Activated CD8-positive, alpha-beta T cell treated with anti-CD3 and anti-CD28 coated beads for 36 hours (primary cell): ENCODE data around the gene DCT. TPM values are rescaled to one million over a fixed set of nuclear protein-coding genes. Genes with fewer than 3 reads are reported as not detected.
"Not testable (repeated sequence)": the region's sequence is repeated elsewhere in the genome, so short reads cannot be mapped to it uniquely, and the experiment has no call there.

Experiments used
- ATAC-seq: fragments of 200-7000 bp; cut with Tn5 transposase; one replicate; pipeline ENCODE4 v1.10.0; 2021; ENCODE audit warnings: mild to moderate bottlenecking, moderate library complexity
- CTCF ChIA-PET: fragments of 350-600 bp; sonication (Branson Sonifier 250); formaldehyde crosslinking; loops from one replicate; lab custom pipeline; 2021; ENCODE audit warnings: antibody characterized with exemption; lab: Charles Lee
- POLR2A ChIA-PET: fragments of 350-600 bp; sonication (Branson Sonifier 250); formaldehyde crosslinking; loops from one replicate; lab custom pipeline; 2021; ENCODE audit warnings: antibody characterized with exemption; lab: Charles Lee
- DNase-seq: peaks from one replicate; pipeline ENCODE4 v3.0.0-alpha.2; 2020
- H3K27ac Mint-ChIP-seq: one replicate; pipeline ENCODE4 v1.8.0; 2021; ENCODE audit warnings: mild to moderate bottlenecking, mixed read lengths
- H3K27me3 Mint-ChIP-seq: one replicate; pipeline ENCODE4 v1.8.0; 2021; ENCODE audit warnings: mixed read lengths
- H3K36me3 Mint-ChIP-seq: one replicate; pipeline ENCODE4 v1.8.0; 2021; ENCODE audit warnings: low read depth, mixed read lengths
- H3K4me1 Mint-ChIP-seq: one replicate; pipeline ENCODE4 v1.8.0; 2021; ENCODE audit warnings: low read depth, mixed read lengths
- H3K4me3 Mint-ChIP-seq: one replicate; pipeline ENCODE4 v1.8.0; 2021; ENCODE audit warnings: mild to moderate bottlenecking, moderate library complexity, mixed read lengths
- H3K9me3 Mint-ChIP-seq: one replicate; pipeline ENCODE4 v1.8.0; 2021; ENCODE audit warnings: mixed read lengths
- intact Hi-C: fragments of 100-400 bp; cut with micrococcal nuclease; formaldehyde crosslinking; loops from one replicate; pipeline ENCODE4 v1.10.0; 2022
- total RNA-seq, 2 experiments: library from RNA; stranded (reverse); gene quantifications; one replicate each; pipeline ENCODE4 v1.2.3, GENCODE V29; 2021
- TF ChIP-seq, protein P1 (sequence below): fragments of 200-600 bp; IDR thresholded peaks from one replicate; pipeline ENCODE4 v1.8.0; 2022; ENCODE audit warnings: antibody characterized with exemption, mild to moderate bottlenecking

The DCT gene
- total RNA-seq, 2 experiments from 2014 or later: 0.07 TPM; not detected in 1

- TF ChIP-seq, protein P1, sequence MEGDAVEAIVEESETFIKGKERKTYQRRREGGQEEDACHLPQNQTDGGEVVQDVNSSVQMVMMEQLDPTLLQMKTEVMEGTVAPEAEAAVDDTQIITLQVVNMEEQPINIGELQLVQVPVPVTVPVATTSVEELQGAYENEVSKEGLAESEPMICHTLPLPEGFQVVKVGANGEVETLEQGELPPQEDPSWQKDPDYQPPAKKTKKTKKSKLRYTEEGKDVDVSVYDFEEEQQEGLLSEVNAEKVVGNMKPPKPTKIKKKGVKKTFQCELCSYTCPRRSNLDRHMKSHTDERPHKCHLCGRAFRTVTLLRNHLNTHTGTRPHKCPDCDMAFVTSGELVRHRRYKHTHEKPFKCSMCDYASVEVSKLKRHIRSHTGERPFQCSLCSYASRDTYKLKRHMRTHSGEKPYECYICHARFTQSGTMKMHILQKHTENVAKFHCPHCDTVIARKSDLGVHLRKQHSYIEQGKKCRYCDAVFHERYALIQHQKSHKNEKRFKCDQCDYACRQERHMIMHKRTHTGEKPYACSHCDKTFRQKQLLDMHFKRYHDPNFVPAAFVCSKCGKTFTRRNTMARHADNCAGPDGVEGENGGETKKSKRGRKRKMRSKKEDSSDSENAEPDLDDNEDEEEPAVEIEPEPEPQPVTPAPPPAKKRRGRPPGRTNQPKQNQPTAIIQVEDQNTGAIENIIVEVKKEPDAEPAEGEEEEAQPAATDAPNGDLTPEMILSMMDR: no peak
- CTCF ChIA-PET: no interaction called here
- POLR2A ChIA-PET: no interaction called here
- intact Hi-C loops: no loop called here
- no peak overlapping the region for H3K4me3 Mint-ChIP-seq
- H3K4me1 Mint-ChIP-seq: peaks cover 11% of the 10 kb centered on the region
- no peak for ATAC-seq
- no peaks in the 10 kb centered on the region for H3K36me3 Mint-ChIP-seq
- peaks cover 1% of the 10 kb centered on the region for H3K27me3 Mint-ChIP-seq
- H3K9me3 Mint-ChIP-seq: no peaks in the 10 kb centered on the region
- H3K27ac Mint-ChIP-seq: no peak overlapping the region
- no peak for DNase-seq
Observed at GRCh38 chr13:94503851-94504250, 24.4 kb upstream of the DCT start.

DNA sequence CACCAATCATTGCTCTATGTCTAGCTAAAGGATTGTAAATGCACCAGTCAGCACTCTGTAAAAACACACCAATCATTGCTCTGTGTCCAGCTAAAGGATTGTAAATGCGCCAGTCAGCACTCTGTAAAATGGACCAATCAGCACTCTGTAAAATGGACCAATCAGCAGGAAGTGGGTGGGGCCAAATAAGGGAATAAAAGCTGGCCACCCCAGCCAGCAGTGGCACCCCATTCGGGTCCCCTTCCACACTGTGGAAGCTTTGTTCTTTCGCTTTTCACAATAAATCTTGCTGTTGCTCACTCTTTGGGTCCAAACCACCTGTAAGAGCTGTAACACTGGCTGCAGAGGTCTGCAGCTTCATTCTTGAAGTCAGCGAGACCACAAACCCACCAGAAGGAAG lies 19.3 kb upstream of the DCT start:
- intact Hi-C loops, ATAC-seq, H3K27me3 Mint-ChIP-seq, H3K4me3 Mint-ChIP-seq, H3K9me3 Mint-ChIP-seq, H3K4me1 Mint-ChIP-seq, H3K27ac Mint-ChIP-seq, POLR2A ChIA-PET, DNase-seq, H3K36me3 Mint-ChIP-seq: not testable (repeated sequence)
- CTCF ChIA-PET: interaction anchor here (1.0 to 1.2 kb wide), 3 partner anchors 10 to 122 kb away, joined by 3 read pairs; no protein-coding TSS in a partner anchor

GRCh38 chr13:94495806-94496205 lies 16.3 kb upstream of the DCT start:
- no peak overlapping the region for H3K4me3 Mint-ChIP-seq
- ChIA-PET POLR2A (no interaction called here), CTCF (no interaction called here)
- H3K4me1 Mint-ChIP-seq: no peaks in the 10 kb centered on the region
- no peak overlapping the region for H3K27ac Mint-ChIP-seq
- H3K36me3 Mint-ChIP-seq: no peaks in the 10 kb centered on the region
- DNase-seq: no peak
- TF ChIP-seq, protein P1: no peak
- H3K9me3 Mint-ChIP-seq: no peaks in the 10 kb centered on the region
- H3K27me3 Mint-ChIP-seq: no peaks in the 10 kb centered on the region
- no peak for ATAC-seq
- intact Hi-C loops: no loop called here

DNA sequence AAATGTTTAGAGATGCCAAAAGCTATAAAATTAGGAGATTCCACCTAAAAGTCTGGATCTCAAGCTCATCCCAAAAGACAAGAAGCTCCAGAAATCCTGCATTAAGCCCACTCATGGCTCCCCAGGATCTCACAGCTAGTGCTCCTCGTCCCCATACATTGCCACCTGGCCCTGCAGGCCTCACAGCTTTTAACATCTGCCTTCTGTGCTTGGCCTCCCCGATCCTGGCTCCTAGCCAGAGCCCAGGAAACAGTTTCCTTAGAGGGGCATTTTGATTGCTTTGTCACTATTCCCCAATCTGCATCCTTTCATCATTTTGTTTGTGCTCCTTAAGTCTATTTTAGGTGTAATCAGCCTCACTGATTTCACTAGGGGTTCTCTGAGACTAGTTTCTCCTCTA lies 14.5 kb upstream of the DCT start:
- no peaks in the 10 kb centered on the region for H3K4me1 Mint-ChIP-seq
- no peaks in the 10 kb centered on the region for H3K27me3 Mint-ChIP-seq
- DNase-seq (no peak), ATAC-seq (no peak)
- H3K4me3 Mint-ChIP-seq: no peak overlapping the region
- intact Hi-C loops: no loop called here
- no peaks in the 10 kb centered on the region for H3K36me3 Mint-ChIP-seq
- CTCF ChIA-PET: no interaction called here
- POLR2A ChIA-PET: no interaction called here
- H3K9me3 Mint-ChIP-seq: no peaks in the 10 kb centered on the region
- TF ChIP-seq, protein P1: no peak
- H3K27ac Mint-ChIP-seq: no peak overlapping the region

GRCh38 chr13:94487043-94487442 lies 7.6 kb upstream of the DCT start:
- CTCF ChIA-PET: interaction anchor here (1.1 kb wide), 1 partner anchor 49 kb away, joined by 3 read pairs; no protein-coding TSS in a partner anchor
- intact Hi-C loops: no loop called here
- TF ChIP-seq, protein P1: no peak
- H3K4me1 Mint-ChIP-seq: no peaks in the 10 kb centered on the region
- peaks cover 2% of the 10 kb centered on the region for H3K27me3 Mint-ChIP-seq
- no peaks in the 10 kb centered on the region for H3K9me3 Mint-ChIP-seq
- DNase-seq (no peak), ATAC-seq (no peak)
- H3K4me3 Mint-ChIP-seq: no peak overlapping the region
- no peaks in the 10 kb centered on the region for H3K36me3 Mint-ChIP-seq
- H3K27ac Mint-ChIP-seq: no peak overlapping the region
- POLR2A ChIA-PET: no interaction called here

- Mint-ChIP-seq H3K4me1 (peaks cover 7% of the 10 kb centered on the region), H3K27me3 (peaks cover 2% of the 10 kb centered on the region), H3K36me3 (no peaks in the 10 kb centered on the region), H3K27ac (no peak overlapping the region), H3K4me3 (no peak overlapping the region), H3K9me3 (no peaks in the 10 kb centered on the region)
- ATAC-seq: no peak
- CTCF ChIA-PET: no interaction called here
- intact Hi-C loops: no loop called here
- POLR2A ChIA-PET: no interaction called here
- DNase-seq: no peak
- TF ChIP-seq, protein P1: no peak
Observed at GRCh38 chr13:94483970-94484369, 4.5 kb upstream of the DCT start.
